PFSK-1 (cell line): Measurements from ENCODE around the gene DCDC2B.

Experiments
- POLR2AphosphoS5 ChIP-seq: IDR thresholded peaks from 2 replicates; pipeline ENCODE4 v1.6.1; 2012; ENCODE audit warnings: low read depth, mild to moderate bottlenecking, control low read depth, low read length, moderate library complexity
- TAF1 ChIP-seq: IDR thresholded peaks from 2 replicates; pipeline ENCODE4 v1.6.1; 2012; ENCODE audit warnings: low read length, control low read depth, borderline replicate concordance; ENCODE audit not compliant: insufficient read depth

DNA sequence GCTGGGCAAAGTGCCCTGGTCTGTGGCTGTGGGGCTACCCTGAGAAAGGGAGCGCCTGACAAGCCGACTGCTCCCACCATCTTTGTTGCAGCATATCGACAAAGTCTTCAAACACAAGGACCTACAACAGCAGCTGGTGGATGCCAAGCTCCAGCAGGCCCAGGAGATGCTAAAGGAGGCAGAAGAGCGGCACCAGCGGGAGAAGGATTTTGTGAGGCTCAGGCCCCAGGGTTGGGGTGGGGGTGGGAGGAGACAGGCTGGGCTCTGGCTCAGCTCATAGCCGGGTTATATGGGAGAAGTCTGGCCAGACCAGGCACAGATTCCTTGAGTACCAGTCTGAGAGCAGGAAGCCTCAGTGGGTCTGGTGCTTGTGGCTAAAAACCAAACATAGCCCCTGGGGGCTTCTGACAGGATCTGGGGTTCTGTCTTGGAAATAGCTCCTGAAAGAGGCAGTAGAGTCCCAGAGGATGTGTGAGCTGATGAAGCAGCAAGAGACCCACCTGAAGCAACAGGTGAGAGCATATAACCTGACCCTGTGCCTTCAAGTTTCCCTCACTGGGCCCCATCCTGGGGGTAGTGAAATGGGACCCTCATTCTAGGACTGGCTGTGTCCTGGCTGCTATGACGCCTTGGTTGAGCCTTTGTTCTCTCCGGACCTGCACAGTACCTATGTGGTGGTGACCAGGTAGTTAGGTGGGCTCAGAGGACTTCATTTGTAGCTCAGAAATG, 16.5 kb upstream of the DCDC2B start:
- TF ChIP-seq POLR2AphosphoS5: no peak
- no peak for TF ChIP-seq TAF1
